GM19468 (cell line): ENCODE data around the gene RPL39L.
A peak's percentile ranks its signal among the peaks of the same experiment; 100 is the strongest.
"Not testable (repeated sequence)": the region's sequence is repeated elsewhere in the genome, so short reads cannot be mapped to it uniquely, and the experiment has no call there.

ENCODE experiments used
- ATAC-seq: cut with Tn5 transposase; IDR thresholded peaks from one replicate; pipeline ENCODE4 v1.9.1; 2021; ENCODE audit warnings: mild to moderate bottlenecking, moderate library complexity, moderate number of reproducible peaks; ENCODE audit not compliant: unreplicated experiment; ENCODE audit errors: extremely low read depth

Gene RPL39L

GRCh38 chr3:187139126-187139894, at the start of gene RPL39L:
Gene RPL39L (minus strand): TSS chr3:187139496. CDS start chr3:187121300, 18,196 bp downstream.
- ATAC-seq, result peak; percentile 97

DNA sequence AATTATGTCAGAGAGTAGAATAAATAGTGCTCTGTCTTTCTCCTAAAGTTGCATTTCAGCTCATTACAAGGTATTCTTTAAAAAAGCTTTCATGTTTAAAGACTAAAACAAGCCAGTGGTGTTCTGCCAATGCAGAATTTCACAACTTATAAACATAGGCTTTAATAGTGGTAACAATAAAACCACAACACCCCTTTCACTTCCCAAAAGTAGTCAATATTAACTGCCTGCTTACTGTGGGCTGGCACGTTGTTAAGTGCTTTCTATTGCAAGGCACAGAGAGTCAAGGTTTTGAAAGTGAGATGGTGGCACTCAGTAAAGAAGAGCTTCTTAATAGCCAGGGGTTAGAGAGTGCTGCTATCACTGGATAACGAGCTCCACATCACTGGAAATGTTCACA, 49.6 kb upstream of the RPL39L start:
- no peak for ATAC-seq

GRCh38 chr3:187186801-187187421, 47.6 kb upstream of the RPL39L start:
- ATAC-seq, result no peak

- ATAC-seq, result no peak
Measured at GRCh38 chr3:187186375-187186774, 47.1 kb upstream of the RPL39L start.

DNA sequence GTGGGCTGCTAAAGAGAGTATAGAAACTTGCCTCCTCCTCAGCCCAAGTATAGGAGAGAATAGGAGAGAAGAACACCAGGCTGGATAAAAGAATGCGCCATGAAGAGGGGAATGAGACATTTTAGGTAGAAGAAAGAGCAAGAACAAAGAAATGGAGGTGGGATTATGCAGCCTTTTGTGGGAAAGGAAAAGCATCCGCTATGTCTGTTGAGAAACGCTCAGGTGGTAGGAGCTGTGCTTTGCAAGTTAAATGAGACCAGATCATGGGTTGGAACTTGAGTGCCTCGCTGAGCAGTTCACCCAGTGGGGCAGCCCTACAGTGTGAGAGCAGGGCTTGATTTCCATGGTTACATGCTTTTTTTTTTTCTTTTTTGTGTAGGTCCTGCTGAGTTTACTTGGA, 46.5 kb upstream of the RPL39L start:
- no peak for ATAC-seq

GRCh38 chr3:187183903-187184302, 44.6 kb upstream of the RPL39L start:
- ATAC-seq, result no peak

- ATAC-seq, result no peak
Measured at GRCh38 chr3:187183210-187183862, 44.0 kb upstream of the RPL39L start.

GRCh38 chr3:187181454-187182170, 42.3 kb upstream of the RPL39L start:
- no peak for ATAC-seq

- ATAC-seq, result no peak
Measured at GRCh38 chr3:187172929-187173328, 33.6 kb upstream of the RPL39L start.

DNA sequence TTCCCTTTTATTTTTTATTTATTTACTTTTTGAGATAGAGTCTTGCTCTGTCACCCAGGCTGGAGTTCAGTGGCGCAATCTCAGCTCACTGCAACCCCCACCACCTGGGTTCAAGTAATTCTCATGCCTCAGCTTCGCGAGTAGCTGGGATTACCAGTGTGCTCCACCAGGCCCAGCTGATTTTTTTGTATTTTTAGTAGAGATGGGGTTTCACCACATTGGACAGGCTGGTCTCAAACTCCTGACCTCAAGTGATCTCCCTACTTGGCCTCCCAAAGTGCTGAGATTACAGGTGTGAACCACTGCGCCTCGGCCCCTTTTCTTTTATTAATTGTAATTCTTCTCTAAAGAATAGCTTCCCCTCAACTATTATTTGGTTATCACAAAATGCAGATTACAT, 31.6 kb upstream of the RPL39L start:
- not testable (repeated sequence) for ATAC-seq

GRCh38 chr3:187169231-187169960, 30.1 kb upstream of the RPL39L start:
- ATAC-seq, result no peak

DNA sequence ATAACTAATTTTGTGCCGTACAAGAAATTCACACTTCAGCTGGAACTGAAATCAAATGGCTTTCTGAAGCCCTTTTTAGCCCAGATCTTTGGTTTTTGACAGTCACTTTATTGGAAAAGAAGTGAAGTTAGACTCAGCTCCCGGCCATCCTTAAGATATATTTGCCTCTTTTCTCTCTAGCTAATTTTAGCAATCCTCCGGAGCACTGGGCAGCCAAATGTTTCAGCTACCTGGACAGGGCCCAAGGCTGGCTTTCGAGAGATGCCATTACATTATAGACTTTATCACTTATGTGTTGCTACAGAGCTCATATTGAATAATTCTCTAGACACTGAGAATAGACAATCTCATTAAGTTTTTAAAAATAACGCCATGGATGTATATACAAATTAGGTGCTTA, 28.5 kb upstream of the RPL39L start:
- ATAC-seq, result no peak

GRCh38 chr3:187166750-187167149, 27.5 kb upstream of the RPL39L start:
- ATAC-seq, result no peak

DNA sequence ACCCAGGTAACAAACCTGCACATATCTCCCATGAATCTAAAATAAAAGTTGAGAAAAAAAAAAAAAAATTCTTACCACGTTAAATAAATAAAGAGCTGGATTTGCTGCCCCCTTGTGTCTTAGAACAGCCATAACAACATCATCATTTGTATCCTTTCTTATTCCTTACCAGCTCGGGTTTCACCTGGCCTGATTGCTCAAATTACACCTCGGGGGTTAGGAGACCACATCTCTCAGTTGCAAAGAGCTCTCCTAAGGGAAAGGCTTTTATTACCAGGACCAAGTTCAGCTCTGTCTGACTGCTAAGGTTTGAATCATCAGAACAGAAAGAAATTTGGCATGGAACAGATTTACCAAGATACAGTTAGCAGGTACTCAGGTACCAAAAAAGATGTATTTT, 25.8 kb upstream of the RPL39L start:
- ATAC-seq, result no peak

DNA sequence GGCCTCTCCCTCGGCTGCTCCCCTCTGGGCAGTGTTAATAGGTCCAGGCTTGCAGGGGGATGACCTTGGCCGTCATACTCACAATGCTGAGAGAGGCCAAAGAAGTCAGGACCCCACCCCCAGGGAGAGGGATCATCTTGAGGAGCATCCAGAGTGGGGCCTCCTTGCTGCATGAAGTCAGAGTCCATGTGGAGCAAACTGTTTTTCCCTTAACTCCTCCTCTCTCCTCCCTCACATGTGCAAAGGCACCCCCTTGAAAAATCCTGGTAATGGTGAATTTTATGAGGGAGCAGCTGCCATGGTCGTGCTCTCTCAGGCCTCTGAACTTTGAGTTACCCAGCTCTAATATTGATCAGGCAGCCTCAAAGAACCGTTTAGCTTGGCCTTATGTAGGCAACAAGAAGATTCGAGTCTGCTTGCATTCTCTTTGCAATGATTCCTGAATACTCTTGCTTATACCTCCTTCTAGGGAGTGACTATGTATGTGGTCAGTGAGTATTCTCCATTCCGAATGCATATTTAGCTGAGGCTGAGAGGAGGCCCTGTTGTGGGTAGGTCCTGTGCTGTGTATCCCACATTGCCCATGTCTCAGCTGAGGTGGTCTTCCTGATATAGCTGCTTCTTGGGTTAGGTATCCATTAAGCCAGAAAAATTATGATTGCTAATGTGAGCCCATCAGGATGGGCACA, 23.1 kb upstream of the RPL39L start:
- ATAC-seq, result no peak

DNA sequence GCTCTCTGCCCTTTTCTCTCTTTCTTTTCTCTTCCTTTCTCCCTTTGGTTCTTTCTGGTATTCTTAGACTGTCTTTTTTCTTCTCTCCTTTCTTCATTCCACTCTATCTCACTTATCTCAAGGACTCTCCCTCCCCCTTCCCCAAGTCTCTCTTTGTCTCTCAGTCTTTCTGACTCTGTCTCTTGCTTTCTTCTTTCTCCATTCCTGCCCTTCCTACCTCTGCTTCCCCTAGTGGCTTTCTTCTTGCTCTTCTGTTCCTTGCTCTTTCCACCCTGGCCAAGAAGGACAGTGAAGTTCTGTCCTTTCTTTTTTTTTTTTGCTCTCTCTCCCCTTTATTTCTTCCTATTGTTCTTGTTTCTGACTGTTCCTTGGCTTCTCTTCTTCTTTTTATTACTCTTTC, 22.3 kb upstream of the RPL39L start:
- ATAC-seq, result no peak

DNA sequence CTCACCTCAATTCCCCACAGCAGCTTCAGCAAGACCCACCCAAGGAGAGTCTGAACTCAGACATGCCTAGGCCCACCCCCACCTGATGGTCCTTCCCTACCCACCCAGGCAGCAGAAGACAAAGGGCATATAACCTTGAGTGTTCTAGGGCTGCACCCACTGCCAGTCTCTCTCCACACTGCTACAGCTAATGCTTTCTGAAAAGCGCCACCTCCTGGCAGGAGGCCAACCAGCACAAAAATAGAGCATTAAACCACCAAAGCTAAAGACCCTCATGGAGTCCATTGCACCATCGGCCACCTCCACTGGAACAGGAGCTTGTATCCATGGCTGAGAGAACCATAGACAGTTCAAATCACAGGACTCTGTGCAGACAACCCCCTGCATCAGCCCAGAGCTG, 11.3 kb upstream of the RPL39L start:
- no peak for ATAC-seq

DNA sequence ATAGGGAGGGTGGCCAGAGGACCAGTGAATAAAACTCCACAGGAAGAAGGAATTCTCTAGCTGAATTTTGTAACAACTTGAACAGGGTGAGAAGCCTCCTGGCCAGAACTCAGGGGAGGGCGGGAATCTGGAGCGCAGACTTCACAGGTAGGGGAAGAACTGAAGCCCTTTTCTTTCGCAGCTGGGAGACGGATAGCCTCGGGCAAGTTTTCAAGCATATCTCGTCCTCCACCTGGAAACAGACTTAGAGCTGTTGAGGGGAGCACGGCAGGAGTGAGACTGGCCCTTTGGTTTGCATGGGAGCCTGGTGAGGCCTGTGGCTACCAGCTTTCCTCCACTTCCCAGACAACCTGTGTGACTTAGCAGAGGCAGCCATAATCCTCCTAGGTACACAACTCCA, 10.9 kb upstream of the RPL39L start:
- ATAC-seq, result no peak

GRCh38 chr3:187146389-187146788, 7.1 kb upstream of the RPL39L start:
- no peak for ATAC-seq
